GM21390 (cell line): Measurements from ENCODE around the gene SHF.
"Not testable (repeated sequence)": the region's sequence is repeated elsewhere in the genome, so short reads cannot be mapped to it uniquely, and the experiment has no call there.

Source experiments
- ATAC-seq: cut with Tn5 transposase; IDR thresholded peaks from one replicate; pipeline ENCODE4 v1.9.1; 2021; ENCODE audit not compliant: unreplicated experiment

SHF gene, protein sequence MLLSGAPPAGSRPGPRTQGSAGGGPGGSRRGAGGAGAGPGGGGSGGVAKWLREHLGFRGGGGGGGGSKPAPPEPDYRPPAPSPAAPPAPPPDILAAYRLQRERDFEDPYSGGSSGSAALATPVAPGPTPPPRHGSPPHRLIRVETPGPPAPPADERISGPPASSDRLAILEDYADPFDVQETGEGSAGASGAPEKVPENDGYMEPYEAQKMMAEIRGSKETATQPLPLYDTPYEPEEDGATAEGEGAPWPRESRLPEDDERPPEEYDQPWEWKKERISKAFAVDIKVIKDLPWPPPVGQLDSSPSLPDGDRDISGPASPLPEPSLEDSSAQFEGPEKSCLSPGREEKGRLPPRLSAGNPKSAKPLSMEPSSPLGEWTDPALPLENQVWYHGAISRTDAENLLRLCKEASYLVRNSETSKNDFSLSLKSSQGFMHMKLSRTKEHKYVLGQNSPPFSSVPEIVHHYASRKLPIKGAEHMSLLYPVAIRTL

GRCh38 chr15:45187894-45188830 lies at the start of gene SHF:
TSS of gene SHF (minus strand) at chr15:45187966. CDS start at chr15:45187951, 15 bp downstream.
- ATAC-seq = peak; percentile 57

- not testable (repeated sequence) for ATAC-seq
Measured at GRCh38 chr15:45236806-45237205, 49.0 kb upstream of the SHF start.

DNA sequence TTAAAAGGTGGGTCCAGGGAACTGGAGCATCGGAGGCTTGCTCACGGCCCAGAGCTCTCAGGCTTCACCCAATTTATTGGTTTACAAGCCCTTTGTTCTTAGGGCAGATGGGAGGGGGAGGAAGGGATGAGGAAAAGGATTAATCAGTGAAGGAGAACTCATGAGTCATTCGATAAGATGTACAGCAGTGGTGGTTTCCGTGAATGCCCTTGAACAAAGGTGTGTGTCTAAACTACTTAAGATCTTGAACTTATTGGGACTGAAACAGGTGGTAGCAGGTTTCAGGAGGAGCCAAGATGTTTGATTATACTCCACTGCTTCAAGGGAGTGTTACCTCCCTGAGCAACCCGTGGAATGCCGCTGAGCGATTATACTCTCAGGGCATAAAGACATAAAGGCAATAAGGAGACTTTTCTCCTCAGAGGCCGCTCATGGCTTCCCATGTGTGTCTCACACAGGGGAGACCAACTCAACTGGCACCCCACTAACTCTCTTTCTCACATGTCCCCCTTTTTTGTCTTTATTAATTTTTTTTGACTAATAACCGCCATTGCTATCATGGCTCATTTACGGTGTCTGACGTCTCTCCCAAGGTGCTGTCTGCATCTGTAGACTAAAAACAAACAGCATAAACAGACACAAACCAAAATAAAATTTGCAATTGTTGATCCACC lies 46.9 kb upstream of the SHF start:
- ATAC-seq = no peak

DNA sequence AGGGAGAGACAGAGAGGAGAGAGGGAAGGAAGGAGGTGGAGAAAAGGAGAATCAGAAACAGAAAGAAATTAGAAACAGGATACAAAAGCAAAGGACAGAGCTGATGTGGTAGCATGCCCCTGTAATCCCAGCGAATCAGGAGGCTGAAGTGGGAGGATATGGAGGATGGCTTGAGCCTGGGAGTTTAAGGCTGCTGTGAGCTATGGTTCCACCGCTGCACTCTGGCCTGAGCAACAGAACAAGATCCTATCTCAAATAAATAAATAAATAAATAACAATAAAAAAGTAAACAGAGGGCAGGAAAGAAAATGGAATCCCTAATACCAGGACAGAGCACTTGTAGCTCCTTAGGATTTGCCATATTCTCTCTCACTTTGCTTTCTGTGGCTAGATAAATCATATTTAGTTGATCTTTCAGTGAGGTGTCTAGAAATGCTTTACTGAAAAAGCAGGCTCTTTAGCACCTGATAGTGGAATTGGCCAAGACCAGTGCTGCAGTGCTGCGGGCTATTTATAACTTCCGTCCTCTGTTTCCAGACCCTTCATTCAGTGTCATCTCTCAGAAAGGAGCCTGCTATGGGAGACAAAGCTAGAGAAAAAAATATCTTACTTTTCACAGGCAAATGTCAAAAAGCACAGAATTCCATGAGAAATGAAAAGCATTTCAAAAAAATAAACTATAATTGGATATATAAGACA lies 44.2 kb upstream of the SHF start:
- no peak for ATAC-seq

DNA sequence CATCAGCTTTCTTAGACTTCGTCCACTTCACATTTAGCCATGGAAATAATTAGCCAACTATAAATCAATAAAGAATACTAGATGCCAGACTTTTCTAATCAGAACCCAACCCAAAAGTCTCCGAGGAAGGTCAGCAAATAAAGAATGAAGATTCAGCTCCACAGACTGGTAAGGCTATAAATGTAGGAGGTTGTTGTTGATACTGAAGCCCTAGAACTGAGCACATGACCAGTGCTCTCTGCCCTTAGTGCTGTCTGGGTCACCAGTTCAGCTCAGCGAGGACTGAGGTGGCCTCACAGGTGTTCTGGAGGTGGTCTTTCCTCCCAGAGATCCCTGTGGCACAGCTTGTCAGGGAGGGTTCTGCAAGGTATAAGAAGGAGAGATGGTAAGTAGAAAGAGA lies 43.4 kb upstream of the SHF start:
- no peak for ATAC-seq

DNA sequence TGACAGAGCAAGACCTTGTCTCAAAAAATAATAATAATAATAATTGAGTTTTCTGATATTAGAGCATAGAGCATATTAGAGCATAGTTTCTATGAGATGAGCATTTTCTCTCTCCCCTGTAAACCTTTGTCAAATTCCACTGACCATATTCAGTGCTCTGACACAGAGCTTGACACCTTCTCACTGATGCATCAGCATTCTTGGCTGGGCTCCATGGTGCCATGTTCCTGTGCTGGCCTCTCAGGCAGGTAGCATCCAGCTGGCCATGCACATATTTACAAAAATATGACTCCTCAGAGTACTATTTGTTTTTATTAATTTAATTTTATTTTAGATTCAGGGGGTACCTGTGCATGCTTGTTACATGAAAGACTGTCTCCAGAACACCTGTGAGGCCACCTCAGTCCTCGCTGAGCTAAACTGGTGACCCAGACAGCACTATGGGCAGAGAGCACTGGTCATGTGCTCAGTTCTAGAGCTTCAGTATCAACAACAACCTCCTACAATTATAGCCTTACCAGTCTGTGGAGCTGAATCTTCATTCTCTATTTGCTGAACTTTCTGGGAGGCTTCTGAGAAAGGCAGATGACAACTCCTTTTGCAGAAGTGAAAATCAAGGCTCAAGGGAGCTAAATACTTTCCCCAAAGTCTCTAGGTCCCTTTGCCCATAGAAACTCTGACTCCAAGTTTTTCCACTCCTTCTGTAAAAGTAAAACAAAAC lies 42.6 kb upstream of the SHF start:
- ATAC-seq = no peak

- no peak for ATAC-seq
Measured at GRCh38 chr15:45228931-45229330, 41.2 kb upstream of the SHF start.

DNA sequence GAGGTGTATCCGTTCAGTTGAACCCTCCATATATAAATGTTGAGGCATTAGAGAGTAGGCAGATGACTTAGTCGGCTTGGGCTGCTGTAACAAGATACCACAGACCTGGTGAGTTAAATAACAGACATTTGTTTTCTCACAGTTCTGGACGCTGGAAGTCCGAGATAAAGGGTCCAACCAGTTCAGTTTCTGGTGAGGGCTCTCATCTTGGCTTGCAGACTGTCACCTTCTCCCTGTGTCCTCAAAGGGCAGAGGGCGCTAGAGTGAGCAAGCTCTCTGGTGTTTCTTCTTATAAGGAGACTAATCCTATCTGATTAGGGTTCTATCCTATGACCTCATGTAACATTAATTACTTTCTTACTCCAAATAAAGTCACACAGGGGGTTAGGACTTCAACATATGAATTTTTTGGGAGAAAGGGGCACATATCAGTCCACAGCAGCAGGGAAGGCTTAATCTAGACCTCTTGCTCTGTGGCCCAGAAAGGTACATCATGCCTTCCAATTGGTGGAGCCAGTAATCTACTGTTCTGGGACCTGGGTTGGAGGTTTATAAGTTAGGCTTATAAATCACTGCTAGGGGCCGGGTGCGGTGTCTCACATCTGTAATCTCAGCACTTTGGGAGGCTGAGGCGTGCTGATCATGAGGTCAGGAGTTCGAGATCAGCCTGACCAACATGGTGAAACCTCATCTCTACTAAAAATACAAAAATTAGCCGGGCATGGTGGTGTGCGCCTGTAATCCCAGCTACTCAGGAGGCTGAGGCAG lies 37.9 kb upstream of the SHF start:
- ATAC-seq = no peak

GRCh38 chr15:45224621-45225217 lies 37.0 kb upstream of the SHF start:
- ATAC-seq = no peak

DNA sequence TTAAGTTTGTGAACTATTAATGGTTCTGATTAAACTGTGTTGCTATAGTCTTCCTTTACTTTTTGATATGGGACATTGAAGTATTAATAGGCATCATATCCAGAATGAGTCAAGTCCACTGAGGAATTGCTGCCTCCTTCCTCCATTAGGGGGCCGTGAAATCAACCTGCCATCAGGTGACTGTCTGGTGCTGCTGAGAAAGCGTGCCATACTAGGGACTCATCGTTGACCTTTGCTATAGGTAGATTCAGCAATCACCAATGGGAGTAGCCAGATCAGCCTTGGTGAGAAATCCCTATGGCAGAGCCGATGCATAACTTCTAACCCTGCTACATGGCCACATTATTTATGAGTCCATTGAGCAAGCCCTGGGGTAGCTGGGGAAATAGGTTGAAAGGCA lies 34.2 kb upstream of the SHF start:
- no peak for ATAC-seq

GRCh38 chr15:45221053-45221599 lies 33.4 kb upstream of the SHF start:
- ATAC-seq = no peak

DNA sequence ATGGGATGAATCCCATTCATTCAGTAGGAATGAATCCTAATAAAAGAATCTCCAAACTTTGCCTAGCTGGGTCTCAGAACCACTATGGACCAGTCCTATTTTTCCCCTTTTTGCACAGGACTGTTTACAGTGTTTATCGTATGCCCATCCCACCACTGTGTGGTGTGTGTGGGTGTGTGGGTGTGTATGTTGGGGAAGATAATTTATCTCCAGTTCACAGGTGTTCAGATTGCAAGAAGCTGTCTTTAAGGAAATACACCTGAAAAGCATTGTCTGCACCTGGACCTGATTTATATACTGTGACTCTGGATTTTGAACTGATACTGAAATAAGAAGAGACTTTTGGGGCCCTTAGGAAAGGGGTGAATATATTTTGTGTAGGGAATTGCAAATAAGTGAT lies 24.7 kb upstream of the SHF start:
- no peak for ATAC-seq

DNA sequence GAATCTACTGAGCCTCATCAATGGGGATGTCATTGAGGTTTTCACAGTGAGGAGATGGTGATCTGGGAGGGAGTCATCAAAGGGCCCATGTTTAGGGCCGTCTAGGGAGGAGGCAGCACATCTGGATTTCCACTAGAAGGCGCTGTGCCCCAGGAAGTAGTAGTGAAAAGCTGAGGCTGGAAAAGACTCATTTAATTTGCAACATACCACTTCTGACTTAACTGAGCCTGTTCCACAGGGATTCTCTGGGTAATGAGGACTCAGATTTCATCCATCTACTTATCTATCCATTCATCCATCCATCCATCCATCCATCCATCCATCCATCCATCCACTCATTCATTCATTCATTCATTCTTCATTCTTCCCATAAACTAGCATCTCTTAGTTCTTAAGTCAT lies 17.4 kb upstream of the SHF start:
- ATAC-seq = no peak

DNA sequence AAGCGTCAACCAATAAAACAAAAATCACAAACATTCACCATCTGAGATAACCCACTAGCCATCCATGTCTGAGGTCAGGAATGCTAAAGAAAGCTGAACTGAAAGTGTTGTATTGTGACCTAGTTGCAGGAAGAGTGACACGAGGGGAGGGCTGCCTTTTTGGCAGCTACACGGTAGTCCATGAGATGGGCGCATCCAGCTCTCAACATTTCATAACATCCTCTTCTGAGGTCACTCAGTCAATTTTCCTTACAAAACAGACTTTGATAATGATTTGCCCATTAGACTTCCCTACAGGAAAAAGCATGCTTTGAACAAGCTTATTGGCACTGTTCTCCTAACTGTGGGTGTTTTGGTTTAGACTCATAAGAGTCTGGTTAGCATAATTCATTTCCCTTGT lies 15.4 kb upstream of the SHF start:
- ATAC-seq = no peak

DNA sequence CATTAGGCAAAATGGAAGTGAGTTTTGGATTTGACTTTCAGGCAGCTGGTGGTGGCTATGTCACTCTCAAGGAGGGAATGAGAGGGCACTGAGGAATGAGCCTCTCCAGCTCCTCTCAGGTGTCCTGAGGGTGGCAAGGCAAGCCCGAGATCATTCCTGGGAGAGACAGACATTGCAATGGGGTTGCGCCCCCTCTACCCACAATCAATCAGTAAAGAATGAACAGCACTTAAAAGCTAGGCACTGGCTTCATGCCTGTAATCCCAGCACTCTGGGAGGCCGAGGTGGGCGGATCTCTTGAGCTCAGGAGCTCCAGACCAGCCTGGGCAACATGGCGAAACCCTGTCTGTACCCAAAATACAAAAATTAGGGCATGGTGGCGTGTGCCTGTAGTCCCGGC lies 14.1 kb upstream of the SHF start:
- ATAC-seq = no peak

- no peak for ATAC-seq
Measured at GRCh38 chr15:45201557-45201859, 13.7 kb upstream of the SHF start.

DNA sequence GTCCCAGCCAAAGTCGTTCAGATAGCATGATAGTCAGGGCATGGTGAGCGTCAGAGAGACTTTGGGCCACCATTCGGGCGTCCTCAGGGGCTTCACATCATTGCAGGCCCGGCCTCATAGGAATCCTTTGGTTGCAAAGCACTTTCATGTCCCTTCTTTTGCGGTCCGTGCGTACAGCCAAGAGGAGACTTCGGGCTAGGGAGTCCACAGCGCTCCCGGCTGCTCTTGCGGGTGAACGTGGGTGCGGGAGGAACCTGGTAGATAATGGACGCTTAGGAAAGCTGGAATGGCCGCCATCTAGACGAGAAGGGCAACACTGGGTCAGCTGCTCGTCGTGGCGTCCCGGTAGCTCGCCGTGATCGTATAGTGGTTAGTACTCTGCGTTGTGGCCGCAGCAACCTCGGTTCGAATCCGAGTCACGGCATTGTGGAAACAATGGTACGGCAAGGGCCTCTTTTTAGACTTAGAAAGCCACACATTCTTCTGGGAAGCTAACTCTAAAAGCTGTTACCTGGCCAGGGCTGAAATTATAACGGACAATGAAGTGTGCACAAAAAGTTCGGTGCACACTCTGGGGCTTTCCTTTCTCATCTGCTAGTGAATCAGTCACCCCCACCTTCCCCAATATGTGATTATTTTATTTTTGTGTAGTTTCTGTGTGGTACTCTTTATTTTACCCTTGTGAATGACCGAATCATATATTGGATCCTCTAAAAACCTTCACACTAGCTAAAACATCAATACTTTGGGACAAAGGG lies 13.2 kb upstream of the SHF start:
- peak; percentile 19 for ATAC-seq
